Stimulated activated CD4-positive, alpha-beta T cell treated with anti-CD3 and anti-CD28 coated beads, Interleukin-1b, Interleukin-23, amount 100 ng/mL, for 4 hours (primary cell): ENCODE measurements around the gene ERC1.
"Not testable (repeated sequence)": the region's sequence is repeated elsewhere in the genome, so short reads cannot be mapped to it uniquely, and the experiment has no call there.

Experiments
- DNase-seq, 2 donors: peaks; one replicate each; pipeline ENCODE4 v3.0.0-alpha.2; 2020; ENCODE audit warnings: low read depth in 2 of 2

The ERC1 gene

DNA sequence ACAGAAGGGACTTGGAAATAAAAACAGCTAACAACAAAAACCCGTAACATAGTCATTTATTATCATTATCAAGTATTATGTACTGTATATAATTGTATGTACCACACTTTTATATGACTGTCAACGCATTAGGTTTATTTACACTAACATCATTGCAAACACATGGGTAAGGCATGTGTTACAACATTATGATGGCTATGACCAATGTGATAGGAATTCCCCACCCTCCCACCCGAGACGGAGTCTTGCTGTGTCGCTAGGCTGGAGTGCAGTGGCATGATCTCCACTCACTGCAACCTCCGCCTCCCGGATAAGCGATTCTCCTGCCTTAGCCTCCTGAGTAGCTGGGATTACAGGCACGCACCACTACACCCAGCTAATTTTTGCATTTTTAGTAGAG is 82.6 kb downstream of the ERC1 start:
- DNase-seq = no peak

- no peak for DNase-seq
Observed at GRCh38 chr12:1077036-1077803, 86.2 kb downstream of the ERC1 start.

GRCh38 chr12:1078002-1078401 is 87.0 kb downstream of the ERC1 start:
- DNase-seq = no peak

DNA sequence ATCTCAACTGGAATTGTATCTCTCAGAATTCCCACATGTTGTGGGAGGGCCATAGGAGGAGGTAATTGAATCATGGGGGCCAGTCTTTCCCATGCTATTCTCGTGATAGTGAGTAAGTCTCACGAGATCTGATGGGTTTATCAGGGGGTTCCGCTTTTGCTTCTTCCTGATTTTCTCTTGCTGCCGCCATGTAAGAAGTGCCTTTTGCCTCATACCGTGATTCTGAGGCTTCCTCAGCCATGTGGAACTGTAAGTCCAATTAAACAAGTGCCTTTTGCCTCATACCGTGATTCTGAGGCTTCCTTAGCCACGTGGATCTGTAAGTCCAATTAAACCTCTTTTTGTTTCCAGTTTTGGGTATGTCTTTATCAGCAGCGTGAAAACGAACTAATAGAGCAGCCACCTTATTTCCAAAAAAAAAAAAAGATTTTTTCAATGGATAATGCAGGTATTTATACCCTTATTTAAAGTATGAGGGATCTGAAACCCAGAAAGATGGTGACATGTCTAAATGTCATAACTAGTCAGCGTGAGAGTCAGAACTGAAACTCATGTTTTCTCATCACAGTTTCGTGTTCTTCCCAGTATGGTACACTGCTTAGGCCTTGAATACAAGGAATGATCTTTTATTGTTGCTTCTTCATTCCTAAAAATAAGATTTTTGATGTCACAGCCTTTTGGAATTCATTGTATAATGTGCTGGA is 89.6 kb downstream of the ERC1 start:
- DNase-seq = no peak

DNA sequence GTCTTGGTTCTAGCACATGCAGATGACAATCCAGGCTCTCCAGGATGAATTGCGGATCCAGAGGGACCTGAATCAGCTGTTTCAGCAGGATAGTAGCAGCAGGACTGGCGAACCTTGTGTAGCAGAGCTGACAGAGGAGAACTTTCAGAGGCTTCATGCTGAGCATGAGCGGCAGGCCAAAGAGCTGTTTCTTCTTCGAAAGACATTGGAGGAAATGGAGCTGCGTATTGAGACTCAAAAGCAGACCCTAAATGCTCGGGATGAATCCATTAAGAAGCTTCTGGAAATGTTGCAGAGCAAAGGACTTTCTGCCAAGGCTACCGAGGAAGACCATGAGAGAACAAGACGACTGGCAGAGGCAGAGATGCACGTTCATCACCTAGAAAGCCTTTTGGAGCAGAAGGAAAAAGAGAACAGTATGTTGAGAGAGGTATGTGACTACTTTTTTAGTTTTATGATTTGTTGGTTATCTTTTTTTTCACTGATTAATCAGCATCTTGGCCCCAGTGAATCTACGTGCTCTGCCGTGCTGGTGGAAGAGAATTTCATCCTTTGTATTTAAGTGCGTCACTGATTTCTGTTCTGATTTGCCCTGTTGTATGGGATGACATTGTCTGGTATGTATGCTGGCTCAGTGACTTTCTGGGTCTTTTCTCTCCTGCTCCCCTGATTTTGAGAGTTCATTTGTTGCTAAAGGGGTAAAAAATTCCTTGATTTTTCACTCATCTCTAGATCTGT is 92.3 kb downstream of the ERC1 start:
- DNase-seq = no peak

GRCh38 chr12:1083889-1084262 is 92.9 kb downstream of the ERC1 start:
- DNase-seq = no peak

GRCh38 chr12:1091350-1091749 is 100.3 kb downstream of the ERC1 start:
- DNase-seq = no peak

DNA sequence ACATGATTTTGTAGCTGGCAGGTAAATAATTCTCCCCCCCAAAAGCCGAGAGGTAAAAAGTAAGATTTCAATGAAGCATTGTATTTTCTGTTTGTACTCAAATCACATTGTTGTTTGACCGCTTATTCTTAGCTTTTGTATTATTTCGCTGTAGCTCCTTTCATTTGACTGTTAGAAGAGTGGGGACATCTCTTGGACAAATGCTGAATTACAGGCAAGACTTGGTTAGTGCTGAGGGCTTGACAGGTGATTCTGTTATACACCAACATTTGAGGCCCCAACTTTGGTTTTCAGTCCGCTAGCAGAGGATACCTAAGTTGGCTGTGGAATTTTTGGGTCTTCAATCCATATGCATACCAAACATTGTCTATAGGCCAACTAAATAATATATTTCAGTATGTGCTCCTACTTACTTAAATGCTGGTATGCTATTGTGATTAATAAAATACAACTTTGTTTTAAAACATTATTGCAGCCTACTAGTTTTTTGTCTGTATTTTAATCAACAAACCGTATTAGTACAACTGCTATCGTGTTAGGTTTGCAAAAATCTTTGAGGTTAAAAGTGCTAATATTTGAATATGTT is 102.2 kb downstream of the ERC1 start:
- DNase-seq = peak in 1 of 2 donors; percentile 25

DNA sequence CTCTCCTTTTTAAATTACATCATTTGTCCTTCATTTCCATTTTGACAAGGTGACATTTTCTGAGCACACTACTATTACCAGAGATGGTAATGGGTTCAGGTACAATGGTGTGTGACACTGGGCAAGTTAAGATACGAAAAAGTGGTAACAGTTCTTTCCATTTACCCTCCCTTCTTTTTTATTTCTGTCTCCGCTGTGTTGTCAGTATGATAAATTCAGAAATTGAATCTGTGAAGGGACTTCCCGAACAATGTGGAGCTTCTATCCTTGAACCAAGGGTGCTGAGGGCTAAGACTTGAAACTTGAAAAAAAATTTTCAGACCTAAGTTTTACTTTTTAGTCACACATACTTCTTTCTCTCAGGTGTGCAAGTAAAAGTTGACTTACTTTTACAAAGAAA is 103.7 kb downstream of the ERC1 start:
- no peak for DNase-seq

GRCh38 chr12:1099158-1099557 is 108.1 kb downstream of the ERC1 start:
- DNase-seq = no peak

GRCh38 chr12:1099618-1100017 is 108.6 kb downstream of the ERC1 start:
- DNase-seq = not testable (repeated sequence)

DNA sequence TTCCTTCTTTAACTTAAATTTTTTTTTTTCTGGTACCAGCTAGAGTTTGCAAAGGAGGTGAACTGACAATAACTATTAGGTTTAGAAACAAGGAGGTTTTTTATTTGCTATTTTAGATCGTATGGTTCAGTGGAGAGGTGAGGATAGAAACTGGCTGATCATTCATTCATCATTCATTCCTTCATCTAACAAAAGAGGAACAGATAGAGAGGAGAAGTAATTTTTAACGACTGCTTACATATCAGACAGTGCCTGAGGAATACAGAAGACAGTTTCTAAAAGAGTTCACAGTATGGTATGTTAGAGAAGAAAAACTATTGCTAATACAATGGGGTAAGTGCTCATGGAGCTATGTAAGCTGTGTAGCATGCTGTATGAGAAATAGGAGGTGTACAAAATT is 111.1 kb downstream of the ERC1 start:
- no peak for DNase-seq

DNA sequence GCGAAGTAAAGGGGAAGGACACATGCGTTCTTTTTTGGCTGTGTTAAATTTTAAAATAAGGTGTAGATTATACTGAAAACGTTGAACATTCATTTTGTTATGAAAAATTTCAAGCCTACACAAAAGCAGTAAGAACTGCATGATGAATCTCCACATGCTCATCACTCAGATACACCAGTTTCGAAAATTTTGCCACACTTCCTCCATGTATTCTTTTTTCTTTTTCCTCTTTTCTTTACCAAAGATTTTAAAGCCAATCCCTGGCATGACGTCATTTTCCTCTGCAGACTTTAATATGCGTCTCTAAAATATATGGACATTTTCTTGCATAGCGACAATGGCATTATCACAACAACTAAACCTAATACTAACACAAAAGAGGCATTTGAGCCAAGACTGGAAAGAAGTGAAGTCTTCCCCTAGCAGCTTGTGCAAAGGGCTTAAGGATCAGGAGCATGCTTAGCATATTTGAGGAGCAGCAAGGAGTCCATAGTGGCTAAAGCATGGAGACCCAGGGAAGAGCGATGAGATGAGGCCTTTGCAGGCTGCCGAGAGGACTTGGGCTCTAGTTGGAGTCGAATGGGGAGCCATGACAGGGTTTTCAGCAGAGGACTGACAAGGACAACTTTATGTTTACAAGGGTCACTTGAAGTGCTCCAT is 111.9 kb downstream of the ERC1 start:
- DNase-seq = no peak

- no peak for DNase-seq
Observed at GRCh38 chr12:1103632-1104031, 112.6 kb downstream of the ERC1 start.

GRCh38 chr12:1104088-1104800 is 113.2 kb downstream of the ERC1 start:
- DNase-seq = no peak

GRCh38 chr12:1107669-1108068 is 116.6 kb downstream of the ERC1 start:
- no peak for DNase-seq

DNA sequence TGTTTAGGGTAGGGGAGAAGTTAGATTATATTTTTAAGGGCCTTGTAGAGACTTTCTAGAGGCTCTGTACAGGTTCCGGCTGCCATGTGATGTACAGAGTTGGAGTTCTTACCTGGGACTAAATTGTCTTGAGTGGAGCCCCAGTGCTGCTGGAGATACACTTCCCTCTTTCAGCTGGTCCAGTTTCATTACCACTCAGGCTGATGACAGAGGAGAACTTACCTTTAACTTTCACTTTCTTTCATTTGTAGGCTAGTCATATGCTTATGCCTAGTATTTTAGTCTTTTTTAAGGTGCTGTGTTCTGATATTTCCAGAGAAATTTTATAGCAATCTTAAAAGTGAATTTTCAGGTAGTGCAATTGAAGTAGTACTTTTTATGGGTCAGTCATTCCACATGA is 117.3 kb downstream of the ERC1 start:
- no peak for DNase-seq

GRCh38 chr12:1115484-1116231 is 124.6 kb downstream of the ERC1 start:
- no peak for DNase-seq

- no peak for DNase-seq
Observed at GRCh38 chr12:1117371-1117770, 126.3 kb downstream of the ERC1 start.

DNA sequence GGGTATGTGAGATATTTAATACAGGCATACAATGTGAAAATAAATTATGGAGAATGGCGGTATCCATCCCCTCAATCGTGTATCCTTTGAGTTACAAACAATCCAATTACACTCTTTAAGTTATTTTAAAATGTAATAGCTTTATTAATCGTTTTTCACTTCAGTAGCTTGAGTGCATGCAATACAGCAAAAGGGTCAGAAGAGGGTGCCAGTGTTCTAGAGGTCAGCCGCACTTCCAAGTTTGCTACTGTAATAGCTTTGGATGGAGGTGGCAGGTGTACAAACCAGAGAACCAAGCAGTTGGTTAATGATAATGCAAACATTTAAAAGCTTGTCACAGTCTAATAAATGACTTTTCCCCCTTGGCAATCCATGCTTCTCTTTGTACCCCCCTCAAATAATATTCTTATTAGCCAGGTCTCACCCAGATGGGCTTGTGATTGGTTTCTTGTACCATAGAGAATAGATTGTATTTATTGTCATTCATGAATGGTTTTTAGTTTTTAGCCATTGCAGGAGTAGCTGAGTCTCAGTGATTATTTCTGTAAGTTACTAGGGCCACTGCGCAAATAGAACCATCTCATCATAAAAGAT is 127.0 kb downstream of the ERC1 start:
- peak; percentile 37 to 58 for DNase-seq
